Neutrophil (primary cell): ENCODE measurements around the gene MAGEC1.
"Not testable (repeated sequence)": the region's sequence is repeated elsewhere in the genome, so short reads cannot be mapped to it uniquely, and the experiment has no call there.

Experiments used
- H3K27ac ChIP-seq: fragments of 200-600 bp; sonication (generic); 2 replicates; pipeline ENCODE4 v1.5.1; 2016; ENCODE audit warnings: mild to moderate bottlenecking, moderate library complexity
- H3K27me3 ChIP-seq: fragments of 200-600 bp; sonication (generic); 2 replicates; pipeline ENCODE4 v1.6.0; 2016; ENCODE audit warnings: mild to moderate bottlenecking
- H3K36me3 ChIP-seq: fragments of 200-600 bp; sonication (generic); 2 replicates; pipeline ENCODE4 v1.5.1; 2017
- H3K4me1 ChIP-seq, 2 experiments: fragments of 200-600 bp in 1 of 2; sonication (generic) in 1 of 2; 1 replicate in 1 of 2; 2 replicates in 1 of 2; pipeline versions ENCODE4 v1.5.1 to v1.6.1; 2013 to 2016; ENCODE audit warnings: low read depth in 1 of 2, low read length in 1 of 2, mild to moderate bottlenecking in 1 of 2, moderate library complexity in 1 of 2; ENCODE audit not compliant: control insufficient read depth in 1 of 2, insufficient read depth in 1 of 2
- H3K4me3 ChIP-seq, 2 experiments: fragments of 200-600 bp in 1 of 2; sonication (generic) in 1 of 2; 1 replicate in 1 of 2; 2 replicates in 1 of 2; pipeline ENCODE4 v1.5.1; 2013 to 2016; ENCODE audit warnings: low read depth in 1 of 2, low read length in 1 of 2, mild to moderate bottlenecking in 1 of 2, moderate library complexity in 1 of 2
- H3K9me3 ChIP-seq: fragments of 200-600 bp; sonication (generic); 2 replicates; pipeline ENCODE4 v1.5.1; 2016
- CTCF ChIP-seq: fragments of 200-600 bp; sonication (generic); IDR thresholded peaks from 2 replicates; pipeline ENCODE4 v1.5.1; 2016; ENCODE audit warnings: antibody characterized with exemption

Gene MAGEC1

GRCh38 chrX:141903400-141904155 lies at the start of gene MAGEC1:
TSS of gene MAGEC1 (plus strand) at chrX:141903894. CDS start at chrX:141905073, 1,179 bp downstream.
- Histone ChIP-seq H3K27ac (no peak within 1 kb of the TSS), H3K9me3 (no peaks in the 10 kb centered on the region), H3K27me3 (no peaks in the 10 kb centered on the region), H3K4me1 (no peaks in the 10 kb centered on the region), H3K4me3 (no peak within 1 kb of the TSS), H3K36me3 (no peaks in the 10 kb centered on the region)
- TF ChIP-seq CTCF = no peak

GRCh38 chrX:141857479-141857878 lies 46.2 kb upstream of the MAGEC1 start:
- TF ChIP-seq CTCF = no peak
- H3K9me3 ChIP-seq = no peaks in the 10 kb centered on the region
- H3K27ac ChIP-seq = no peak overlapping the region
- H3K36me3 ChIP-seq = no peaks in the 10 kb centered on the region
- no peaks in the 10 kb centered on the region for H3K4me1 ChIP-seq
- no peaks in the 10 kb centered on the region for H3K27me3 ChIP-seq
- H3K4me3 ChIP-seq = no peak overlapping the region

- TF ChIP-seq CTCF = no peak
- no peaks in the 10 kb centered on the region for H3K9me3 ChIP-seq
- no peaks in the 10 kb centered on the region for H3K36me3 ChIP-seq
- no peak overlapping the region for H3K4me3 ChIP-seq
- no peak overlapping the region for H3K27ac ChIP-seq
- H3K27me3 ChIP-seq = no peaks in the 10 kb centered on the region
- no peaks in the 10 kb centered on the region for H3K4me1 ChIP-seq
Measured at GRCh38 chrX:141879616-141880015, 24.1 kb upstream of the MAGEC1 start.

GRCh38 chrX:141888811-141889210 lies 14.9 kb upstream of the MAGEC1 start:
- H3K27me3 ChIP-seq, H3K36me3 ChIP-seq, H3K27ac ChIP-seq, H3K4me1 ChIP-seq, H3K4me3 ChIP-seq, H3K9me3 ChIP-seq: not testable (repeated sequence)

GRCh38 chrX:141894733-141895132 lies 9.0 kb upstream of the MAGEC1 start:
- no peaks in the 10 kb centered on the region for H3K36me3 ChIP-seq
- H3K27me3 ChIP-seq = no peaks in the 10 kb centered on the region
- TF ChIP-seq CTCF = no peak
- no peaks in the 10 kb centered on the region for H3K4me1 ChIP-seq
- no peak overlapping the region for H3K4me3 ChIP-seq
- no peak overlapping the region for H3K27ac ChIP-seq
- H3K9me3 ChIP-seq = no peaks in the 10 kb centered on the region

- Histone ChIP-seq H3K27ac (no peak overlapping the region), H3K9me3 (no peaks in the 10 kb centered on the region), H3K4me1 (no peaks in the 10 kb centered on the region), H3K4me3 (no peak overlapping the region), H3K27me3 (no peaks in the 10 kb centered on the region), H3K36me3 (no peaks in the 10 kb centered on the region)
- no peak for TF ChIP-seq CTCF
Measured at GRCh38 chrX:141897690-141898089, 6.0 kb upstream of the MAGEC1 start.
